Neural crest cell (in vitro differentiated cells): ENCODE measurements around the gene FBXW11. TPM values are rescaled to one million over a fixed set of nuclear protein-coding genes. Genes with fewer than 3 reads are reported as not detected.
A peak's percentile ranks its signal among the peaks of the same experiment; 100 is the strongest.

Source experiments
- DNase-seq: peaks from one replicate; pipeline ENCODE4 v3.0.0; 2021; ENCODE audit warnings: low read depth, mixed read lengths, low spot score
- H3K27ac Mint-ChIP-seq: one replicate; pipeline ENCODE4 v1.8.0; 2021; ENCODE audit warnings: mild to moderate bottlenecking, mixed read lengths; ENCODE audit not compliant: unreplicated experiment
- H3K27me3 Mint-ChIP-seq: 2 replicates; pipeline ENCODE4 v1.8.0; 2021; ENCODE audit warnings: low read depth, mild to moderate bottlenecking, mixed read lengths
- H3K36me3 Mint-ChIP-seq: 2 replicates; pipeline ENCODE4 v1.8.0; 2021; ENCODE audit warnings: low read depth, mild to moderate bottlenecking, mixed read lengths
- H3K4me1 Mint-ChIP-seq: 2 replicates; pipeline ENCODE4 v1.8.0; 2021; ENCODE audit warnings: mixed read lengths
- H3K4me3 Mint-ChIP-seq: one replicate; pipeline ENCODE4 v1.8.0; 2021; ENCODE audit warnings: mild to moderate bottlenecking, mixed read lengths
- H3K9me3 Mint-ChIP-seq: 2 replicates; pipeline ENCODE4 v1.8.0; 2021; ENCODE audit warnings: mixed read lengths
- total RNA-seq: library from RNA; stranded (reverse); gene quantifications from 2 replicates; pipeline ENCODE4 v1.2.1, GENCODE V29; 2021
- TF ChIP-seq, protein P1 (sequence below): fragments of 200-600 bp; sonication (generic); conservative IDR thresholded peaks from 2 replicates; pipeline ENCODE4 v1.5.0; 2021; ENCODE audit warnings: antibody characterized with exemption, mild to moderate bottlenecking

FBXW11 gene
- total RNA-seq, 1 donor from 2014 or later = 66.6 TPM

DNA sequence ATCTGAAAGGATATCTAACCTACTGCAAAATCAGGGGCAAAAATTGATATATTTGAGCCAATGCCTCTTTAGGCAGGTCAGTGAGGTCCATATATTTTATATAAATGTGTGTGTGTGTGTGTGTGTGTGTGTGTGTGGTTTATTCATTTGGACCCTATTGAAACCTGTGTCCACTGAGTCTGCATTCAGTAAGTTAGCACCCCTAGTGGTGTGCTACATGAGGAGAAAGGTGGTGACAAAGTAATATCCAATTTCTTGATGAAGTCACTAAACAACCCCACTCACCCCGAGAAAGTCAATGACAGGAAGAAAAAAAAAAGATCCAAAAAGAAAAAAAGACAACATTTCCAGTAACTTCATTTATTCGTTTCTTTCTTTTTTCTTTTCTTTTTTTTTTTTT lies 4.1 kb downstream of the FBXW11 start:
- no peaks in the 10 kb centered on the region for H3K27me3 Mint-ChIP-seq
- no peak overlapping the region for H3K27ac Mint-ChIP-seq
- TF ChIP-seq, protein P1, sequence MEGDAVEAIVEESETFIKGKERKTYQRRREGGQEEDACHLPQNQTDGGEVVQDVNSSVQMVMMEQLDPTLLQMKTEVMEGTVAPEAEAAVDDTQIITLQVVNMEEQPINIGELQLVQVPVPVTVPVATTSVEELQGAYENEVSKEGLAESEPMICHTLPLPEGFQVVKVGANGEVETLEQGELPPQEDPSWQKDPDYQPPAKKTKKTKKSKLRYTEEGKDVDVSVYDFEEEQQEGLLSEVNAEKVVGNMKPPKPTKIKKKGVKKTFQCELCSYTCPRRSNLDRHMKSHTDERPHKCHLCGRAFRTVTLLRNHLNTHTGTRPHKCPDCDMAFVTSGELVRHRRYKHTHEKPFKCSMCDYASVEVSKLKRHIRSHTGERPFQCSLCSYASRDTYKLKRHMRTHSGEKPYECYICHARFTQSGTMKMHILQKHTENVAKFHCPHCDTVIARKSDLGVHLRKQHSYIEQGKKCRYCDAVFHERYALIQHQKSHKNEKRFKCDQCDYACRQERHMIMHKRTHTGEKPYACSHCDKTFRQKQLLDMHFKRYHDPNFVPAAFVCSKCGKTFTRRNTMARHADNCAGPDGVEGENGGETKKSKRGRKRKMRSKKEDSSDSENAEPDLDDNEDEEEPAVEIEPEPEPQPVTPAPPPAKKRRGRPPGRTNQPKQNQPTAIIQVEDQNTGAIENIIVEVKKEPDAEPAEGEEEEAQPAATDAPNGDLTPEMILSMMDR = peak; percentile 55
- no peaks in the 10 kb centered on the region for H3K36me3 Mint-ChIP-seq
- H3K9me3 Mint-ChIP-seq = no peaks in the 10 kb centered on the region
- peaks cover 40% of the 10 kb centered on the region for H3K4me1 Mint-ChIP-seq
- no peak for DNase-seq
- H3K4me3 Mint-ChIP-seq = peak overlapping the region; percentile 48

GRCh38 chr5:171999877-172000276 lies 6.6 kb downstream of the FBXW11 start:
- DNase-seq = no peak
- no peak overlapping the region for H3K4me3 Mint-ChIP-seq
- H3K4me1 Mint-ChIP-seq = peaks cover 31% of the 10 kb centered on the region
- H3K36me3 Mint-ChIP-seq = no peaks in the 10 kb centered on the region
- H3K27ac Mint-ChIP-seq = no peak overlapping the region
- H3K9me3 Mint-ChIP-seq = no peaks in the 10 kb centered on the region
- TF ChIP-seq, protein P1 = no peak
- no peaks in the 10 kb centered on the region for H3K27me3 Mint-ChIP-seq

DNA sequence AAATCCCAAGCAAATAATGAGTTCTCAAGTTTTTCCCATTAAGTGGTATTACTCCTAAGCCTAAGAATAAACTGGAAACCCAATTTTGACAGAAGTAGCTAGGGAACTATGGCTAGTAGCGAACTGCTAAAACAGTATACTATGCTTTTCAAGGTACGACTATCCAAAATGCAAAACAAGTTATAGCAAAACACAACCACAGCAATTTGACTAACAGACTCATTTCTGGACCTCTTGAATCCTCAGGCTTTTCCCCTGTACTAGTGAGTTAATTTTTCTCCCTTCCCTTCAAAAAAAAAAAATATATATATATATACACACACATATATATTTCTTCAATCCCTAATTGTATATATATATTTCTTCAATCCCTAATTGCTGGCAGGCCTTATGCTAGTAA lies 7.3 kb downstream of the FBXW11 start:
- Mint-ChIP-seq H3K9me3 (no peaks in the 10 kb centered on the region), H3K4me3 (no peak overlapping the region), H3K27ac (no peak overlapping the region), H3K27me3 (no peaks in the 10 kb centered on the region), H3K36me3 (no peaks in the 10 kb centered on the region), H3K4me1 (peaks cover 28% of the 10 kb centered on the region)
- TF ChIP-seq, protein P1 = no peak
- no peak for DNase-seq

DNA sequence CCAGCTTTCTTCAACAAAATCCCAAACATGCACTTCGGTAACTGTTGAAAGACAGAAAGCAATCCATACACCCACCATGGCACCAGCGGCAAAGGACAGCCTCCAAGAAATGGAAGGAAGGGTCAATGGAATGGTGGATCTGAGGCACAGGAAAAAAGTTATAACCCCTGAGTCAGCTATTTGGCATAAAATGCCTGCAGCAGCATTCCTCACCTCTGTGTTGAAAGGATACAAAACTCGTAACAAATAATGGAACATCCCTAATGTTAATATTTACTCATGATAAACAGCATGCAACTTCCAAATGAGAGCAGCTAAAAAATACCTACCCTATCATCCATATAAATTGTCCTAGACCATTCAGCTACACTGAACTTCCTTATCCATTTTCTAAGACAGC lies 9.4 kb downstream of the FBXW11 start:
- Mint-ChIP-seq H3K9me3 (no peaks in the 10 kb centered on the region), H3K27ac (no peak overlapping the region), H3K36me3 (no peaks in the 10 kb centered on the region), H3K4me3 (no peak overlapping the region), H3K27me3 (no peaks in the 10 kb centered on the region), H3K4me1 (peaks cover 20% of the 10 kb centered on the region)
- DNase-seq = no peak
- TF ChIP-seq, protein P1 = no peak

GRCh38 chr5:171992813-171993212 lies 13.6 kb downstream of the FBXW11 start:
- Mint-ChIP-seq H3K36me3 (no peaks in the 10 kb centered on the region), H3K4me1 (peaks cover 11% of the 10 kb centered on the region), H3K27me3 (no peaks in the 10 kb centered on the region), H3K9me3 (no peaks in the 10 kb centered on the region), H3K27ac (no peak overlapping the region), H3K4me3 (no peak overlapping the region)
- TF ChIP-seq, protein P1 = no peak
- no peak for DNase-seq

GRCh38 chr5:171992305-171992704 lies 14.1 kb downstream of the FBXW11 start:
- DNase-seq = no peak
- TF ChIP-seq, protein P1 = no peak
- H3K27ac Mint-ChIP-seq = no peak overlapping the region
- no peak overlapping the region for H3K4me3 Mint-ChIP-seq
- no peaks in the 10 kb centered on the region for H3K27me3 Mint-ChIP-seq
- peaks cover 6% of the 10 kb centered on the region for H3K4me1 Mint-ChIP-seq
- H3K36me3 Mint-ChIP-seq = no peaks in the 10 kb centered on the region
- no peaks in the 10 kb centered on the region for H3K9me3 Mint-ChIP-seq
